ENCODE measurements around the gene PEPD.

Gene PEPD

DNA sequence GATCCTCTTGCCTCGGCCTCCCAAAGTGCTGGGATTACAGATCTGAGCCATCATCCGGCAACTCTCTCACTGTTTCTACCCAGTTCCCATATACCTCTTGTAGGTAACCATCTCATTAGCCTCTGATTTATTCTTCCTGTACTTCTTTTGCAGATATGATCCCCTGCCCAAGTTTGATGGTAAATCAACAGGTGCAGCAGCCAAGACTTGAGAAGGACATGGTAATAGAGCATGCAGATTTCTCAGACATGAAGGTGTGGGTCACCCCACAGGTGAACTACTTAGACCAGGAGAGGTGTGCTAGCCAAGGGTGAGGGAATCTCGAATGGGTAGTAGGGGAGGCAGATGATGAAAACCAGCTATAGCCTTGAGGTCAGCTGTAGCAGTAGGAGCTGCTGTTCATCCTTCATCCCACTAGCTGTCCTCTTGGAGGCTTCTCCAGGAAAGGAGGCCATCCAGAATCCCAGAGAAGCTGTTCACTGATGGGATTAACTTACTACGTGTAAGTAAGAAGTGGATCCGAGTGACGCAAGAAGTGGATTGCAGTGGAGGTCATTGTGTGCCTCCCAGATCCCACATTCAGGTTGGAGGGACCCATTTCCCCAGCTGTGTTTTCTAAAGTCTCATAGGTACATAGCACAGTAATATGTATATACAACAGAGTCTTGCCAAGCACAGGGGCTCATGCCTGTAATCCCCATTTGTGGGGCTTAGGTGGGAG, 158.9 kb downstream of the PEPD start:
- H3K27ac ChIP-seq (ENCODE audit: insufficient read depth, low read length, poor library complexity, severe bottlenecking), result no peak overlapping the region
- no peaks in the 10 kb centered on the region for H3K9me3 ChIP-seq (ENCODE audit: control insufficient read depth, low read length)
- no peaks in the 10 kb centered on the region for H3K27me3 ChIP-seq (replicated peaks; ENCODE audit: control insufficient read depth, insufficient read depth, low read length, poor library complexity, severe bottlenecking)
- H3K4me3 ChIP-seq (ENCODE audit: insufficient read depth, low read depth, low read length, poor library complexity, severe bottlenecking), result no peak overlapping the region
- no peaks in the 10 kb centered on the region for H3K36me3 ChIP-seq (ENCODE audit: control insufficient read depth, insufficient read depth, low read length)
- H3K4me1 ChIP-seq (ENCODE audit: control insufficient read depth, insufficient read depth, low read length, poor library complexity, severe bottlenecking), result no peaks in the 10 kb centered on the region
- DNase-seq, result no peak

DNA sequence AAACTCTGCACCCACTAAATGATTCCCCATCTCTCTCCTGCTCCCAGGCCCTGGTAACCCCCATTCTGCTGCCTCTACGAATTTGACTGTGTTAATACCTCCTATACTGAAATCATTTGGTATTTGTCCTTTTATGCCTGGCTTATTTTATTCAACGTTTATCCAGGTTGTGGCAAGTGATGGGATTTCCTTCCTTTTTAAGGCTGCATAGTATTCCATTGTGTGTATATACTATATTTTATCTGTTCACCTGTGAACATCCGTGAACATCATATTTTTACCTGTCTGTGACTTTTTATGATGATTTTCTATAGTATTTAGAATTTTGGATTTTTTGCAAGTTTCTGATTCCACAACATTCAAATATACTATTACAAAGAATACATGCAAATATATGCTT, 162.0 kb downstream of the PEPD start:
- Histone ChIP-seq H3K36me3 (ENCODE audit: control insufficient read depth, insufficient read depth, low read length) (no peaks in the 10 kb centered on the region), H3K4me1 (ENCODE audit: control insufficient read depth, insufficient read depth, low read length, poor library complexity, severe bottlenecking) (no peaks in the 10 kb centered on the region), H3K9me3 (ENCODE audit: control insufficient read depth, low read length) (no peaks in the 10 kb centered on the region), H3K27ac (ENCODE audit: insufficient read depth, low read length, poor library complexity, severe bottlenecking) (no peak overlapping the region), H3K27me3 (replicated peaks; ENCODE audit: control insufficient read depth, insufficient read depth, low read length, poor library complexity, severe bottlenecking) (no peaks in the 10 kb centered on the region), H3K4me3 (ENCODE audit: insufficient read depth, low read depth, low read length, poor library complexity, severe bottlenecking) (no peak overlapping the region)
- no peak for DNase-seq

DNA sequence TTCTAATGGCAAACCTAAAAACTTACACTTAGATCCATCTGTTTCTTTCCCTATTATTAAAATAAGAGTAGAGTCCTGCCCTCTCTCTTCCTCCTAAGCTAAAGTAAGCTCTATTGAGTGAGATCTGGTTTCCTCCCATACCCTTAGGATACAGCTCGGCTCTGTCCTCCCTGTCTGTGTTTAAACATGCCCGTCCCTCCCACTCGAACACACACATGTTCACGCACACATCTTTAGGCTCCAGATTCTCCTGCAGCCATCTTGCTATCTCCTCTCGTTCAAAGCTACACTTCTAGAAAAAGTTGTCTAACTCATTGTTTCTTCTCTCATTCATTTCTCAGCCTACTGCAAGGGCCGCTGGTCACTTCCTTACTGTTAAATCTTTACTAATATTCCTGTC, 163.2 kb downstream of the PEPD start:
- Histone ChIP-seq H3K4me1 (ENCODE audit: control insufficient read depth, insufficient read depth, low read length, poor library complexity, severe bottlenecking) (no peaks in the 10 kb centered on the region), H3K27me3 (replicated peaks; ENCODE audit: control insufficient read depth, insufficient read depth, low read length, poor library complexity, severe bottlenecking) (no peaks in the 10 kb centered on the region), H3K9me3 (ENCODE audit: control insufficient read depth, low read length) (no peaks in the 10 kb centered on the region), H3K36me3 (ENCODE audit: control insufficient read depth, insufficient read depth, low read length) (no peaks in the 10 kb centered on the region), H3K27ac (ENCODE audit: insufficient read depth, low read length, poor library complexity, severe bottlenecking) (no peak overlapping the region), H3K4me3 (ENCODE audit: insufficient read depth, low read depth, low read length, poor library complexity, severe bottlenecking) (no peak overlapping the region)
- no peak for DNase-seq

DNA sequence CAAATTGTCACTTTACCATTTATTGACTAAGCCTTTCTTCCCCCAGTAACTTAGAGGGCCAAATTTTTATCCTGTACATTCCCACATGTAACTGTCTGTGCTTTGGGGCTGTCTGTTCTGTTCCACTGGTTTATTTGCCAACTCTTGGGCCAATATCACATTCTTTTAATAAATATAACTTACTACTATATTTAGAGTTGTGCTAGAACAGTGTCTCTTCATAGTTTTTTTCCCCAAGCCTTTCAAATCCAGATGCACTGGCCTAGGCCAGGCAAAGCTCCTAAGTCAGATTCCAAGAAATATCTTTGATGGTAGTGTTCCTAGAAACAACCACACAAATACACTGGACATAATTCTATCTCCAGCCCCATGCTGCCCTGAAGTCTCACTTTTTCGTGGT, 164.0 kb downstream of the PEPD start:
- DNase-seq, result no peak
- H3K9me3 ChIP-seq (ENCODE audit: control insufficient read depth, low read length), result no peaks in the 10 kb centered on the region
- no peaks in the 10 kb centered on the region for H3K4me1 ChIP-seq (ENCODE audit: control insufficient read depth, insufficient read depth, low read length, poor library complexity, severe bottlenecking)
- no peak overlapping the region for H3K27ac ChIP-seq (ENCODE audit: insufficient read depth, low read length, poor library complexity, severe bottlenecking)
- H3K4me3 ChIP-seq (ENCODE audit: insufficient read depth, low read depth, low read length, poor library complexity, severe bottlenecking), result no peak overlapping the region
- H3K27me3 ChIP-seq (replicated peaks; ENCODE audit: control insufficient read depth, insufficient read depth, low read length, poor library complexity, severe bottlenecking), result no peaks in the 10 kb centered on the region
- H3K36me3 ChIP-seq (ENCODE audit: control insufficient read depth, insufficient read depth, low read length), result no peaks in the 10 kb centered on the region

GRCh38 chr19:33355535-33355934, 166.1 kb downstream of the PEPD start:
- no peak for DNase-seq
- no peaks in the 10 kb centered on the region for H3K9me3 ChIP-seq (ENCODE audit: control insufficient read depth, low read length)
- no peak overlapping the region for H3K4me3 ChIP-seq (ENCODE audit: insufficient read depth, low read depth, low read length, poor library complexity, severe bottlenecking)
- H3K4me1 ChIP-seq (ENCODE audit: control insufficient read depth, insufficient read depth, low read length, poor library complexity, severe bottlenecking), result no peaks in the 10 kb centered on the region
- H3K27me3 ChIP-seq (replicated peaks; ENCODE audit: control insufficient read depth, insufficient read depth, low read length, poor library complexity, severe bottlenecking), result no peaks in the 10 kb centered on the region
- H3K27ac ChIP-seq (ENCODE audit: insufficient read depth, low read length, poor library complexity, severe bottlenecking), result no peak overlapping the region
- H3K36me3 ChIP-seq (ENCODE audit: control insufficient read depth, insufficient read depth, low read length), result no peaks in the 10 kb centered on the region

DNA sequence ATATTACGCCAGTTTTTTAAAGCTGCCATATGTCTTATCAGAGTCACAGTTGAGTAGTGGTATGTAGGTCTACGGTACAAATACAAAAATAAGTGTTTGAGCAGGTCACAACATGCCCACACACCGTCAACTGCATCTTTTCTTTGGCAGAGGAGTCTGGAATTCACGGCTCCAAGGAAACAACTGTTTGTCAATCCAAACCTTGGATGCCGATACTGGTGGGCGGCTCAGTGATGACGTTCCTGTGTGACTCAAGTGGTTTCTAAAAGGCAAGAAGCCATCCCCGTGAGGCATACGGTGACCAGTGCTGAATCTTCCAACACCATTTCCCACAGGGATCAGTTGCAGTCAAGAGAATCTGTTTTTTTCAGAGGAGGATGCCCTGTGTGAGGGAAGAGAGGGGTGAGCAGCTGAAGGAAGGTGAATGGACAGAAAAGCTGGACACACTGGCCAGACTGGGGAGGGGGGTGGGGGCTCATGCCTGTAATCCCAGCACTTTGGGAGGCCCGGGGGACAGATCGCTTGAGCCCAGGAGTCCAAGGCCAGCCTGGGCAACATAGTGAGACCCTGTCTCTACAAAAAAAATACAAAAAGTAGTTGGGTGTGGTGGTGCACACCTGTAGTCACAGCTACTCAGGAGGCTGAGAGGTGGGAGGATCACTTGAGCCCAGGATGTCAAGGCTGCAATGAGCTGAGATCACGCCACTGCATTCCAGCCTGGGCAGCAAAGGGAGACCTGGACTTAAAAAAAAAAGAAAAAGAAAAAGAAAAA, 170.9 kb downstream of the PEPD start:
- no peaks in the 10 kb centered on the region for H3K36me3 ChIP-seq (ENCODE audit: control insufficient read depth, insufficient read depth, low read length)
- H3K27ac ChIP-seq (ENCODE audit: insufficient read depth, low read length, poor library complexity, severe bottlenecking), result no peak overlapping the region
- no peaks in the 10 kb centered on the region for H3K9me3 ChIP-seq (ENCODE audit: control insufficient read depth, low read length)
- no peak for DNase-seq
- H3K4me1 ChIP-seq (ENCODE audit: control insufficient read depth, insufficient read depth, low read length, poor library complexity, severe bottlenecking), result no peaks in the 10 kb centered on the region
- H3K27me3 ChIP-seq (replicated peaks; ENCODE audit: control insufficient read depth, insufficient read depth, low read length, poor library complexity, severe bottlenecking), result no peaks in the 10 kb centered on the region
- no peak overlapping the region for H3K4me3 ChIP-seq (ENCODE audit: insufficient read depth, low read depth, low read length, poor library complexity, severe bottlenecking)

DNA sequence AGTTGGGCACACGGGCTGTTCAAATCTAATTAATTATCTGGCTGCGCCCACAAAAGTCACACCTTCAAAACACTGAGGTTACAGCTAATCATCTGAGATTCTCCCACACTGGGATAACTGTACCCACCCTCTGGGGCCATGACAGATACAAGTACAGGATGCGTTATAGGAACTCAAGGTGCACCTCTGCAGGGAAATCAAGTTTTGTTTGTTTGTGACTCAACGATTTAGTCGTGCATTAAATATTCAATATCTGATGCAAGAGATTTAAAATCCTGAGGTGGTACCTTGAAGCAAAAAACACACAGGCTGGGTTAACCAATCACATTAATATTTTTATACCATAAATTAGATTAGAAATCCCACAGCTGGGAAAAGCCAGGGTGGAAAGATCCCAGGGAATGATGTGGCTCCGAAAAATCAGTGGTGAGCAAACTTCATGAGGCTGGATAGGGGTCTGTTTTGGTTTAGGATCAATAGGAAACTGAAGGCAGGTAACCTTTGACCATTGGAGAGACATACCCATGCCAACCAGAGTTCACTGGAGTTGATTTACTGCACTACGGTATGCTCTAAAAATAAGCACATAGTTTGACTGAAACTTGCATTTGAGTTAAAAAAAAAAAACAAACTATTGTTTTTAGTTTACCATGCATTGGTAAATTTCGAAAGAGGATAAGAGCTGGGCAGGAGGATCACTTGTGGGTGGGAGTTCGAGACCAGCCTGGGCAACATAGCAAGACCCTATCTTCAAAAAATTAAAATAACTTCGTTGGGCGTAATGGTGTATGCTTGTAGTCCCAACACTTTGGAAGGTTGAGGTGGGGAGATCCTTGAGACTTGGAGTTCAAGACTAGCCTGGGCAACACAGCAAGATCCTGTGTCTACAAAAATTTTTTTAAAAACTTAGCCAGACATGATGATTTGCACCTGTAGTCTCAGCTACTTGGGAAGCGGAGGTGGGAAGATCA, 172.0 kb downstream of the PEPD start:
- H3K36me3 ChIP-seq (ENCODE audit: control insufficient read depth, insufficient read depth, low read length), result no peaks in the 10 kb centered on the region
- H3K9me3 ChIP-seq (ENCODE audit: control insufficient read depth, low read length), result no peaks in the 10 kb centered on the region
- no peaks in the 10 kb centered on the region for H3K4me1 ChIP-seq (ENCODE audit: control insufficient read depth, insufficient read depth, low read length, poor library complexity, severe bottlenecking)
- DNase-seq, result no peak
- H3K27ac ChIP-seq (ENCODE audit: insufficient read depth, low read length, poor library complexity, severe bottlenecking), result no peak overlapping the region
- no peaks in the 10 kb centered on the region for H3K27me3 ChIP-seq (replicated peaks; ENCODE audit: control insufficient read depth, insufficient read depth, low read length, poor library complexity, severe bottlenecking)
- H3K4me3 ChIP-seq (ENCODE audit: insufficient read depth, low read depth, low read length, poor library complexity, severe bottlenecking), result no peak overlapping the region

DNA sequence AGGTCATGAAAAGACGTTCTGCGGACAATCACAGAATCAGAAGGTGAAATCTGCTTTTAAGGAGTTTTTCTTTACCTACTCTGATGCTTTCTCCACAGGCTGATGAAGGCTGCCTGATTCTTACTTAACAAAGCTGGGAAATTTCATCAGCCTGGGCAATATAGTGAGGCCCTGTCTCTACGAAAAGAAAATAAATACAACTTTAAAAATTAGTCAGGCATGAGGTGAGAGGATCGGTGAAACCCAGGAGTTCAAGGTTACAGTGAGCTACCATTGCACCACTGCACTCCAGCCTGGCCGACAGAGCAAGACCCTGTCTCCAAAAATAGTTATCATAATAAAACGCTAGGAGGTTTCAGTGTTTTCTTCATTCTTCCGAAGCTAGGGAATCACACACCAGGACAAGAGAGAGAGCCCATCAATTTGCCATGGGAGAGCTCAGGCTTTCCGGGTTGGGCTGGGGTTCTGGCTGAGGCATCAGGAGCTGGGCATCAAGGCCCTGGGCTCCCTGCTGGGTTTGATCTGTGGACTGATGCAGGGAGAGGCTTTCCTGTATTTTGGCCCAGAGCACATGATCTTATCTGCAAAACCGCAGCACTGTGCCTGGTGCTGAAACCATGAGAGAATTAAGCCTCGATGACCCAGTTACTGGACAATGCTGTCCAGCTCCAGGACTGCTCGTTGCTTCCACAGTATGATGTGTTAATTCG, 173.1 kb downstream of the PEPD start:
- no peaks in the 10 kb centered on the region for H3K27me3 ChIP-seq (replicated peaks; ENCODE audit: control insufficient read depth, insufficient read depth, low read length, poor library complexity, severe bottlenecking)
- H3K9me3 ChIP-seq (ENCODE audit: control insufficient read depth, low read length), result no peaks in the 10 kb centered on the region
- no peaks in the 10 kb centered on the region for H3K36me3 ChIP-seq (ENCODE audit: control insufficient read depth, insufficient read depth, low read length)
- no peak overlapping the region for H3K4me3 ChIP-seq (ENCODE audit: insufficient read depth, low read depth, low read length, poor library complexity, severe bottlenecking)
- H3K27ac ChIP-seq (ENCODE audit: insufficient read depth, low read length, poor library complexity, severe bottlenecking), result no peak overlapping the region
- DNase-seq, result no peak
- no peaks in the 10 kb centered on the region for H3K4me1 ChIP-seq (ENCODE audit: control insufficient read depth, insufficient read depth, low read length, poor library complexity, severe bottlenecking)

- Histone ChIP-seq H3K27me3 (replicated peaks; ENCODE audit: control insufficient read depth, insufficient read depth, low read length, poor library complexity, severe bottlenecking) (no peaks in the 10 kb centered on the region), H3K4me1 (ENCODE audit: control insufficient read depth, insufficient read depth, low read length, poor library complexity, severe bottlenecking) (no peaks in the 10 kb centered on the region), H3K9me3 (ENCODE audit: control insufficient read depth, low read length) (no peaks in the 10 kb centered on the region), H3K36me3 (ENCODE audit: control insufficient read depth, insufficient read depth, low read length) (no peaks in the 10 kb centered on the region), H3K4me3 (ENCODE audit: insufficient read depth, low read depth, low read length, poor library complexity, severe bottlenecking) (no peak overlapping the region), H3K27ac (ENCODE audit: insufficient read depth, low read length, poor library complexity, severe bottlenecking) (no peak overlapping the region)
- no peak for DNase-seq
Measured at GRCh38 chr19:33347300-33347699, 174.3 kb downstream of the PEPD start.
